ENCODE results near the gene PDPN. TPM values are rescaled to one million over a fixed set of nuclear protein-coding genes. Genes with fewer than 3 reads are reported as not detected.

PDPN gene
- total and polyA plus RNA-seq, 3 donors from 2014 or later: 6.5 to 14.3 (median 8.7) TPM

GRCh38 chr1:13623021-13623637 lies 39.5 kb downstream of the PDPN start:
- H3K36me3 ChIP-seq (ENCODE audit: low read depth, missing control alignments): no peaks in the 10 kb centered on the region
- DNase-seq: no peak
- intact Hi-C loops (cut with DNase I; ENCODE audit: low total_unique reads): no loop called here

DNA sequence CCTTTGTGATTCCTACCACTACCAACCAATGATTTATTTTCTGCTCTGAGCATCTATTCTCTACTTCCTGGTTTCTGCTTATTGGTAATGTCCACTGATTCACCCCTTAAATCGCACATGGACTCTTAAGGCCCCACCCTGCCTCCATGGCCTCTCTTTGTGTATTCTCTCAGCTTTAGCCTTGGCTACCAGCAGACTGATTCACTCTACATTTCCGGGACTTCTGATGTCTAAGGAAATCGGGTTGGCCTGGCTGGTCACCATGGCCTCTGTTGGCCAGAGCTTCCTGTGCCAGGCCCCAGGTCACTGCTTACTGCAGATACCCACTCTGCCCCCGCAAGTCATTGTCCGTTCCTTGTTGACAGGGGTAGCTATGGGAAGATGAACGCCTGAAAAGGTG lies 40.9 kb downstream of the PDPN start:
- 91% methylated on average over 6 of the region's 6 CpGs for WGBS, 2 donors
- H3K4me3 ChIP-seq: no peak overlapping the region
- H3K36me3 ChIP-seq (ENCODE audit: low read depth, missing control alignments): no peaks in the 10 kb centered on the region
- intact Hi-C loops (cut with DNase I; ENCODE audit: low total_unique reads): no loop called here
- TF ChIP-seq POLR2A (IDR thresholded peaks at IDR 0.05): no peak
- TF ChIP-seq CTCF (IDR thresholded peaks at IDR 0.05): no peak
- no peaks in the 10 kb centered on the region for H3K9me3 ChIP-seq
- H3K4me1 ChIP-seq: peaks cover 12% of the 10 kb centered on the region
- H3K27me3 ChIP-seq: no peaks in the 10 kb centered on the region
- no peak for DNase-seq
- H3K27ac ChIP-seq: no peak overlapping the region

More at GRCh38 chr1:13623021-13623637, 39.5 kb downstream of the PDPN start:
- peaks cover 21% of the 10 kb centered on the region for H3K4me1 ChIP-seq
- no peak overlapping the region for H3K27ac ChIP-seq
- WGBS, 2 donors: 88 to 90% methylated on average over 9 of the region's 9 CpGs
- H3K9me3 ChIP-seq: no peaks in the 10 kb centered on the region
- TF ChIP-seq CTCF (IDR thresholded peaks at IDR 0.05) (no peak), POLR2A (IDR thresholded peaks at IDR 0.05) (no peak)
- no peaks in the 10 kb centered on the region for H3K27me3 ChIP-seq
- H3K4me3 ChIP-seq: no peak overlapping the region

- Histone ChIP-seq H3K9me3 (no peaks in the 10 kb centered on the region), H3K36me3 (ENCODE audit: low read depth, missing control alignments) (no peaks in the 10 kb centered on the region), H3K4me3 (no peak overlapping the region), H3K27me3 (no peaks in the 10 kb centered on the region), H3K27ac (no peak overlapping the region), H3K4me1 (no peaks in the 10 kb centered on the region)
- DNase-seq: no peak
- intact Hi-C loops (cut with DNase I; ENCODE audit: low total_unique reads): no loop called here
- TF ChIP-seq POLR2A (IDR thresholded peaks at IDR 0.05) (no peak), CTCF (IDR thresholded peaks at IDR 0.05) (no peak)
Observed at GRCh38 chr1:13627127-13627526, 43.5 kb downstream of the PDPN start.

- no peaks in the 10 kb centered on the region for H3K27me3 ChIP-seq
- no peak overlapping the region for H3K4me3 ChIP-seq
- no peaks in the 10 kb centered on the region for H3K4me1 ChIP-seq
- no peaks in the 10 kb centered on the region for H3K9me3 ChIP-seq
- TF ChIP-seq CTCF (IDR thresholded peaks at IDR 0.05) (no peak), POLR2A (IDR thresholded peaks at IDR 0.05) (no peak)
- WGBS, 2 donors: 92 to 94% methylated on average over 3 of the region's 3 CpGs
- intact Hi-C loops (cut with DNase I; ENCODE audit: low total_unique reads): no loop called here
- DNase-seq: no peak
- H3K36me3 ChIP-seq (ENCODE audit: low read depth, missing control alignments): no peaks in the 10 kb centered on the region
- H3K27ac ChIP-seq: no peak overlapping the region
Observed at GRCh38 chr1:13628218-13628617, 44.6 kb downstream of the PDPN start.

GRCh38 chr1:13628711-13629110 lies 45.1 kb downstream of the PDPN start:
- 92 to 95% methylated on average over 5 of the region's 5 CpGs for WGBS, 2 donors
- TF ChIP-seq POLR2A (IDR thresholded peaks at IDR 0.05) (no peak), CTCF (IDR thresholded peaks at IDR 0.05) (no peak)
- no peak overlapping the region for H3K27ac ChIP-seq
- H3K27me3 ChIP-seq: no peaks in the 10 kb centered on the region
- DNase-seq: no peak
- no peaks in the 10 kb centered on the region for H3K36me3 ChIP-seq (ENCODE audit: low read depth, missing control alignments)
- H3K9me3 ChIP-seq: no peaks in the 10 kb centered on the region
- no peaks in the 10 kb centered on the region for H3K4me1 ChIP-seq
- no peak overlapping the region for H3K4me3 ChIP-seq
- intact Hi-C loops (cut with DNase I; ENCODE audit: low total_unique reads): no loop called here

Measured in testis (tissue), 3 donors.